Measurements from ENCODE around the gene ST8SIA1. TPM values are rescaled to one million over a fixed set of nuclear protein-coding genes. Genes with fewer than 3 reads are reported as not detected.

Gene ST8SIA1
- total RNA-seq, 1 experiment from 2014 or later, result not detected

- Histone ChIP-seq H2AFZ (ENCODE audit: low read length) (no peak overlapping the region), H3K23ac (ENCODE audit: insufficient read length, low read depth, low read length) (no peak overlapping the region), H4K20me1 (ENCODE audit: control insufficient read depth, insufficient read depth, insufficient read length) (no peaks in the 10 kb centered on the region), H3K79me1 (ENCODE audit: insufficient read depth, low read depth, low read length, poor library complexity, severe bottlenecking) (no peaks in the 10 kb centered on the region), H2BK5ac (ENCODE audit: insufficient read length, low read length) (no peak overlapping the region), H2BK15ac (ENCODE audit: low read depth, low read length) (no peak overlapping the region), H3K23me2 (ENCODE audit: insufficient read length, low read depth, low read length, poor library complexity, severe bottlenecking) (no peaks in the 10 kb centered on the region), H3K79me2 (ENCODE audit: insufficient read depth, low read length) (no peaks in the 10 kb centered on the region), H2BK120ac (ENCODE audit: low read depth, low read length, poor library complexity, severe bottlenecking) (no peak overlapping the region), H4K5ac (ENCODE audit: insufficient read length, low read depth, low read length) (no peak overlapping the region), H3K14ac (ENCODE audit: insufficient read depth, low read length) (no peak overlapping the region), H3K4me1 (ENCODE audit: insufficient read depth, low read length) (no peaks in the 10 kb centered on the region), H3K4ac (ENCODE audit: low read depth, low read length) (no peak overlapping the region), H3K9me3 (ENCODE audit: control insufficient read depth, low read depth, low read length) (no peaks in the 10 kb centered on the region), H2BK12ac (ENCODE audit: insufficient read length, low read depth, low read length) (no peak overlapping the region), H4K91ac (ENCODE audit: insufficient read length, low read depth, low read length) (no peak overlapping the region), H3K56ac (ENCODE audit: insufficient read length, low read depth, low read length) (no peak overlapping the region), H3K9ac (ENCODE audit: extremely low read depth, insufficient read length, low read length) (no peak overlapping the region), H3T11ph (ENCODE audit: low read length) (no peak overlapping the region), H3K4me2 (ENCODE audit: insufficient read depth, insufficient read length, low read length) (no peak overlapping the region), H3K18ac (ENCODE audit: insufficient read length, low read depth, low read length) (no peak overlapping the region), H2BK20ac (ENCODE audit: low read depth, low read length, poor library complexity, severe bottlenecking) (no peak overlapping the region), H3K27ac (ENCODE audit: insufficient read length, low read depth, low read length) (no peak overlapping the region), H4K8ac (replicated peaks; ENCODE audit: insufficient read length, low read depth, low read length) (no peak overlapping the region), H3K27me3 (ENCODE audit: insufficient read depth, low read length) (no peaks in the 10 kb centered on the region), H2AK5ac (ENCODE audit: insufficient read length, low read length) (no peak overlapping the region)
- H3K27me3 Mint-ChIP-seq (ENCODE audit: low read depth), result no peaks in the 10 kb centered on the region
- H3K36me3 Mint-ChIP-seq (ENCODE audit: insufficient read depth in 1 of 3, low read depth in 3 of 3), result peaks cover 0 to 4% (median 0%) of the 10 kb centered on the region in 3 experiments; a peak in 2 of 7 replicates
- no peak overlapping the region for H3K4me3 Mint-ChIP-seq
- DNase-seq, result no peak
- H3K9me3 Mint-ChIP-seq, result peaks cover 0 to 3% of the 10 kb centered on the region in 2 experiments; a peak in 1 of 5 replicates
- no peak for TF ChIP-seq CTCF (conservative IDR thresholded peaks at IDR 0.05)
- no CpG with 5 or more reads among the region's 11 CpGs for WGBS (ENCODE audit: extremely low coverage, insufficient read length, low lambda C conversion rate)
- H3K4me1 Mint-ChIP-seq, result no peaks in the 10 kb centered on the region
- H3K27ac Mint-ChIP-seq, result no peak overlapping the region
Measured at GRCh38 chr12:22272335-22273151, 62.0 kb downstream of the ST8SIA1 start.
